Activated T-cell treated with anti-CD3 and anti-CD28 coated beads, Interleukin-2, amount 50 U/mL, for 72 hours (primary cell): ENCODE results near the gene NUP62. TPM values are rescaled to one million over a fixed set of nuclear protein-coding genes. Genes with fewer than 3 reads are reported as not detected.

ENCODE experiments used
- ATAC-seq, 2 donors: fragments of 150-1000 bp; cut with Tn5 transposase; replicated peaks in 1 of 2; 2 replicates each; pipeline ENCODE4 v1.10.0; 2021; ENCODE audit warnings: moderate library complexity in 2 of 2, mild to moderate bottlenecking in 1 of 2
- DNase-seq, 2 donors: peaks; one replicate each; pipeline ENCODE4 v3.0.0; 2021 to 2022; ENCODE audit warnings: mixed read lengths in 1 of 2
- H3K27ac Mint-ChIP-seq: one replicate; pipeline ENCODE4 v1.8.0; 2022; ENCODE audit warnings: mild to moderate bottlenecking, moderate library complexity, mixed read lengths
- H3K27me3 Mint-ChIP-seq: one replicate; pipeline ENCODE4 v1.8.0; 2022; ENCODE audit warnings: low read depth, mixed read lengths
- H3K36me3 Mint-ChIP-seq, 2 donors: one replicate each; pipeline ENCODE4 v1.8.0; 2022; ENCODE audit warnings: mixed read lengths in 2 of 2, mild to moderate bottlenecking in 1 of 2; ENCODE audit not compliant: insufficient read depth in 2 of 2
- H3K4me1 Mint-ChIP-seq: one replicate; pipeline ENCODE4 v1.8.0; 2022; ENCODE audit warnings: low read depth, mixed read lengths
- H3K4me3 Mint-ChIP-seq, 2 donors: one replicate each; pipeline ENCODE4 v1.8.0; 2022; ENCODE audit warnings: mild to moderate bottlenecking in 2 of 2, mixed read lengths in 2 of 2, moderate library complexity in 2 of 2
- H3K9me3 Mint-ChIP-seq, 2 donors: one replicate each; pipeline ENCODE4 v1.8.0; 2022; ENCODE audit warnings: mixed read lengths in 2 of 2
- total RNA-seq, 2 donors: library from RNA; stranded (reverse); gene quantifications; one replicate each; pipeline ENCODE4 v1.2.3, GENCODE V29; 2022

Gene NUP62
- total RNA-seq, 2 donors from 2014 or later: 135 to 139 TPM

GRCh38 chr19:49884760-49885159, 44.5 kb downstream of the NUP62 start:
- no peak overlapping the region for H3K4me3 Mint-ChIP-seq
- peaks cover 8% of the 10 kb centered on the region for H3K4me1 Mint-ChIP-seq
- no peak for DNase-seq
- no peak for ATAC-seq
- no peak overlapping the region for H3K27ac Mint-ChIP-seq
- H3K36me3 Mint-ChIP-seq: peaks cover 12 to 29% of the 10 kb centered on the region in 2 donors
- no peaks in the 10 kb centered on the region for H3K9me3 Mint-ChIP-seq
- no peaks in the 10 kb centered on the region for H3K27me3 Mint-ChIP-seq

- H3K36me3 Mint-ChIP-seq: peaks cover 11 to 26% of the 10 kb centered on the region in 2 donors
- H3K9me3 Mint-ChIP-seq: no peaks in the 10 kb centered on the region
- peaks cover 7% of the 10 kb centered on the region for H3K4me1 Mint-ChIP-seq
- ATAC-seq (no peak), DNase-seq (no peak)
- no peaks in the 10 kb centered on the region for H3K27me3 Mint-ChIP-seq
- H3K27ac Mint-ChIP-seq: no peak overlapping the region
- H3K4me3 Mint-ChIP-seq: no peak overlapping the region
Measured at GRCh38 chr19:49884109-49884508, 45.2 kb downstream of the NUP62 start.

- Mint-ChIP-seq H3K36me3 (peaks cover 9 to 21% of the 10 kb centered on the region in 2 donors), H3K9me3 (no peaks in the 10 kb centered on the region), H3K4me3 (no peak overlapping the region), H3K27me3 (no peaks in the 10 kb centered on the region), H3K4me1 (peaks cover 16% of the 10 kb centered on the region), H3K27ac (no peak overlapping the region)
- no peak for DNase-seq
- ATAC-seq: no peak
Measured at GRCh38 chr19:49883094-49883493, 46.2 kb downstream of the NUP62 start.

- peaks cover 19% of the 10 kb centered on the region for H3K4me1 Mint-ChIP-seq
- no peak for ATAC-seq
- H3K4me3 Mint-ChIP-seq: no peak overlapping the region
- H3K27me3 Mint-ChIP-seq: no peaks in the 10 kb centered on the region
- no peaks in the 10 kb centered on the region for H3K9me3 Mint-ChIP-seq
- H3K36me3 Mint-ChIP-seq: peaks cover 9 to 23% of the 10 kb centered on the region in 2 donors
- no peak overlapping the region for H3K27ac Mint-ChIP-seq
- DNase-seq: no peak
Measured at GRCh38 chr19:49882643-49883042, 46.7 kb downstream of the NUP62 start.

- Mint-ChIP-seq H3K4me3 (no peak overlapping the region), H3K27ac (peak overlapping the region; percentile 65), H3K9me3 (no peaks in the 10 kb centered on the region), H3K27me3 (no peaks in the 10 kb centered on the region), H3K36me3 (peaks cover 9 to 23% of the 10 kb centered on the region in 2 donors), H3K4me1 (peaks cover 19% of the 10 kb centered on the region)
- no peak for ATAC-seq
- DNase-seq: no peak
Measured at GRCh38 chr19:49881672-49882394, 47.5 kb downstream of the NUP62 start.

GRCh38 chr19:49881186-49881585, 48.1 kb downstream of the NUP62 start:
- ATAC-seq: no peak
- H3K9me3 Mint-ChIP-seq: no peaks in the 10 kb centered on the region
- peaks cover 9 to 23% of the 10 kb centered on the region in 2 donors for H3K36me3 Mint-ChIP-seq
- peak overlapping the region; percentile 64 for H3K27ac Mint-ChIP-seq
- H3K4me1 Mint-ChIP-seq: peaks cover 19% of the 10 kb centered on the region
- no peaks in the 10 kb centered on the region for H3K27me3 Mint-ChIP-seq
- DNase-seq: no peak
- H3K4me3 Mint-ChIP-seq: no peak overlapping the region

- H3K27me3 Mint-ChIP-seq: no peaks in the 10 kb centered on the region
- ATAC-seq (no peak), DNase-seq (no peak)
- H3K9me3 Mint-ChIP-seq: no peaks in the 10 kb centered on the region
- H3K36me3 Mint-ChIP-seq: peaks cover 7 to 24% of the 10 kb centered on the region in 2 donors
- H3K27ac Mint-ChIP-seq: no peak overlapping the region
- peaks cover 26% of the 10 kb centered on the region for H3K4me1 Mint-ChIP-seq
- H3K4me3 Mint-ChIP-seq: no peak overlapping the region
Measured at GRCh38 chr19:49880162-49880869, 49.0 kb downstream of the NUP62 start.

GRCh38 chr19:49879243-49879963, 49.9 kb downstream of the NUP62 start:
- Mint-ChIP-seq H3K27ac (no peak overlapping the region), H3K4me1 (peaks cover 34% of the 10 kb centered on the region), H3K36me3 (peaks cover 7 to 24% of the 10 kb centered on the region in 2 donors), H3K4me3 (peak overlapping the region in 1 of 2 donors; percentile 15), H3K9me3 (no peaks in the 10 kb centered on the region), H3K27me3 (no peaks in the 10 kb centered on the region)
- ATAC-seq (no peak), DNase-seq (no peak)

GRCh38 chr19:49878744-49879070, 50.6 kb downstream of the NUP62 start:
- H3K9me3 Mint-ChIP-seq: no peaks in the 10 kb centered on the region
- H3K4me1 Mint-ChIP-seq: peaks cover 34% of the 10 kb centered on the region
- ATAC-seq: no peak
- no peak overlapping the region for H3K27ac Mint-ChIP-seq
- no peaks in the 10 kb centered on the region for H3K27me3 Mint-ChIP-seq
- peaks cover 7 to 24% of the 10 kb centered on the region in 2 donors for H3K36me3 Mint-ChIP-seq
- no peak for DNase-seq
- H3K4me3 Mint-ChIP-seq: no peak overlapping the region

- Mint-ChIP-seq H3K4me3 (no peak overlapping the region), H3K27me3 (no peaks in the 10 kb centered on the region), H3K9me3 (no peaks in the 10 kb centered on the region), H3K4me1 (peaks cover 34% of the 10 kb centered on the region), H3K27ac (peak overlapping the region; percentile 48), H3K36me3 (peaks cover 4 to 19% of the 10 kb centered on the region in 2 donors)
- DNase-seq (peak; percentile 100), ATAC-seq (peak; percentile 78 to 79)
Measured at GRCh38 chr19:49877879-49878743, 51.2 kb downstream of the NUP62 start.

GRCh38 chr19:49877020-49877878, 52.1 kb downstream of the NUP62 start, which contains the start of the genes AKT1S1 and TBC1D17:
Gene AKT1S1 (minus strand): TSS chr19:49877355. CDS start chr19:49873295, 4,060 bp downstream.
Gene TBC1D17 (plus strand): TSS chr19:49877702. CDS start chr19:49877724, 22 bp downstream.
- peak; percentile 69 to 78 for ATAC-seq
- Mint-ChIP-seq H3K27ac (peak within 1 kb of the TSS; percentile 93), H3K27me3 (no peaks in the 10 kb centered on the region), H3K4me1 (peaks cover 37% of the 10 kb centered on the region), H3K9me3 (no peaks in the 10 kb centered on the region), H3K4me3 (no peak within 1 kb of the TSS), H3K36me3 (peaks cover 2 to 15% of the 10 kb centered on the region in 2 donors)
- DNase-seq: peak; percentile 97 to 99
